ENCODE results near the gene PMM2.

GRCh38 chr16:8866884-8867215, 69.2 kb downstream of the PMM2 start:
- no peak for TF ChIP-seq POLR2AphosphoS5 (IDR thresholded peaks at IDR 0.05; ENCODE audit: low read depth, low read length)
- no peak for TF ChIP-seq SIN3A (IDR thresholded peaks at IDR 0.05; ENCODE audit: borderline replicate concordance, insufficient read depth, low read length)
- no peak for TF ChIP-seq REST (IDR thresholded peaks at IDR 0.05; ENCODE audit: insufficient read depth in 1 of 2, low read depth in 2 of 2, low read length in 2 of 2)
- no peak for TF ChIP-seq TAF1 (IDR thresholded peaks at IDR 0.05; ENCODE audit: borderline replicate concordance, insufficient read depth, low read length)

Data from PFSK-1 (cell line).